ENCODE measurements around the gene MCC.

DNA sequence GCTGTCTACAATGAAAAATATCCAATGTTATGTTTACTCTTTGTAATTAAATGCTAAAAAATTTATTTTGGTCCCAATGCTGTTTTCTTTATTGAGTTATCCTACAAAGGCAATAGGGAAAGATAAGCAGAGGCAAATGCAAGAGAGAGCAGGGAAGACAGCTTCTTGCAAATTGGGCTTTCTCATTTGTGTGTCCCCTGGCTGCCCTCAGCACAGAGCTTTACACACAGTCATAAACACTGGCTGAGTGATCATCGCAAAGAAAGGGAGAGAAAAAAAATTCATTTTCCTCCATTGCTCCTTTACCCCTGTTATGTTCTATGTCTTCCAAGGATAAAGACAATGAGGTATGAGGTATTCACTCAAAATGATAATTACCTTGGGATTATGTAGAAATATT, 51.1 kb downstream of the MCC start:
- TF ChIP-seq, protein P1, sequence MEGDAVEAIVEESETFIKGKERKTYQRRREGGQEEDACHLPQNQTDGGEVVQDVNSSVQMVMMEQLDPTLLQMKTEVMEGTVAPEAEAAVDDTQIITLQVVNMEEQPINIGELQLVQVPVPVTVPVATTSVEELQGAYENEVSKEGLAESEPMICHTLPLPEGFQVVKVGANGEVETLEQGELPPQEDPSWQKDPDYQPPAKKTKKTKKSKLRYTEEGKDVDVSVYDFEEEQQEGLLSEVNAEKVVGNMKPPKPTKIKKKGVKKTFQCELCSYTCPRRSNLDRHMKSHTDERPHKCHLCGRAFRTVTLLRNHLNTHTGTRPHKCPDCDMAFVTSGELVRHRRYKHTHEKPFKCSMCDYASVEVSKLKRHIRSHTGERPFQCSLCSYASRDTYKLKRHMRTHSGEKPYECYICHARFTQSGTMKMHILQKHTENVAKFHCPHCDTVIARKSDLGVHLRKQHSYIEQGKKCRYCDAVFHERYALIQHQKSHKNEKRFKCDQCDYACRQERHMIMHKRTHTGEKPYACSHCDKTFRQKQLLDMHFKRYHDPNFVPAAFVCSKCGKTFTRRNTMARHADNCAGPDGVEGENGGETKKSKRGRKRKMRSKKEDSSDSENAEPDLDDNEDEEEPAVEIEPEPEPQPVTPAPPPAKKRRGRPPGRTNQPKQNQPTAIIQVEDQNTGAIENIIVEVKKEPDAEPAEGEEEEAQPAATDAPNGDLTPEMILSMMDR (IDR thresholded peaks at IDR 0.05), result no peak
- TF ChIP-seq POLR2A (IDR thresholded peaks at IDR 0.05), result no peak

All from uterus (tissue), 2 donors.